ENCODE data around the gene STRBP. TPM values are rescaled to one million over a fixed set of nuclear protein-coding genes. Genes with fewer than 3 reads are reported as not detected.

STRBP gene
- total RNA-seq, 1 experiment from 2014 or later, result 40.3 TPM

DNA sequence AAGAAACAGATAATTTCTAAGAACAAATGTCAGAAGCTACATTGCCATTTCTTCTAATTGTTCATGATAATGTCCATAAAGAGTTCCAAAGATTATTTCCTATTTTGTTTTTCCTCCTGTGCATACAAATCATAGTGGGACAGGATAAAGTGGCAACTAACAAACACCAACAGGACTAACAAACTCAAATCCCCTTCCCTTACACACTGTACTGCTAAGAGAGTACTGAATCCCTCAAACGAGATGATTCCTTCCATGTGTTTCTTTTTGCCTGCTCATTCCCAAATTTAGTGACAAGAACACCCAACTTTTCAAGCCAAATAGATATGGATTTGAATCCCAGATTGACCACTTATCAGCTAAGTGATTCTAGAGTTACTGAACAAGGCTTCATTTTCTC lies 15.2 kb downstream of the STRBP start:
- H3K27ac ChIP-seq (ENCODE audit: low read length), result no peak overlapping the region
- H3K36me3 ChIP-seq (ENCODE audit: control insufficient read depth, insufficient read depth, low read length), result no peaks in the 10 kb centered on the region
- DNase-seq (ENCODE audit: low read depth, low spot score), result no peak
- no peak overlapping the region for H3K4me3 ChIP-seq (ENCODE audit: low read depth in 2 of 2, low read length in 2 of 2)
- ATAC-seq, result no peak
- BruUV-seq (replicated peaks), result no TSS peak
- no peak for TF ChIP-seq CTCF (IDR thresholded peaks at IDR 0.05)
- TF ChIP-seq POLR2AphosphoS5 (IDR thresholded peaks at IDR 0.05; ENCODE audit: low read depth, low read length), result no peak
- TF ChIP-seq, protein P1, sequence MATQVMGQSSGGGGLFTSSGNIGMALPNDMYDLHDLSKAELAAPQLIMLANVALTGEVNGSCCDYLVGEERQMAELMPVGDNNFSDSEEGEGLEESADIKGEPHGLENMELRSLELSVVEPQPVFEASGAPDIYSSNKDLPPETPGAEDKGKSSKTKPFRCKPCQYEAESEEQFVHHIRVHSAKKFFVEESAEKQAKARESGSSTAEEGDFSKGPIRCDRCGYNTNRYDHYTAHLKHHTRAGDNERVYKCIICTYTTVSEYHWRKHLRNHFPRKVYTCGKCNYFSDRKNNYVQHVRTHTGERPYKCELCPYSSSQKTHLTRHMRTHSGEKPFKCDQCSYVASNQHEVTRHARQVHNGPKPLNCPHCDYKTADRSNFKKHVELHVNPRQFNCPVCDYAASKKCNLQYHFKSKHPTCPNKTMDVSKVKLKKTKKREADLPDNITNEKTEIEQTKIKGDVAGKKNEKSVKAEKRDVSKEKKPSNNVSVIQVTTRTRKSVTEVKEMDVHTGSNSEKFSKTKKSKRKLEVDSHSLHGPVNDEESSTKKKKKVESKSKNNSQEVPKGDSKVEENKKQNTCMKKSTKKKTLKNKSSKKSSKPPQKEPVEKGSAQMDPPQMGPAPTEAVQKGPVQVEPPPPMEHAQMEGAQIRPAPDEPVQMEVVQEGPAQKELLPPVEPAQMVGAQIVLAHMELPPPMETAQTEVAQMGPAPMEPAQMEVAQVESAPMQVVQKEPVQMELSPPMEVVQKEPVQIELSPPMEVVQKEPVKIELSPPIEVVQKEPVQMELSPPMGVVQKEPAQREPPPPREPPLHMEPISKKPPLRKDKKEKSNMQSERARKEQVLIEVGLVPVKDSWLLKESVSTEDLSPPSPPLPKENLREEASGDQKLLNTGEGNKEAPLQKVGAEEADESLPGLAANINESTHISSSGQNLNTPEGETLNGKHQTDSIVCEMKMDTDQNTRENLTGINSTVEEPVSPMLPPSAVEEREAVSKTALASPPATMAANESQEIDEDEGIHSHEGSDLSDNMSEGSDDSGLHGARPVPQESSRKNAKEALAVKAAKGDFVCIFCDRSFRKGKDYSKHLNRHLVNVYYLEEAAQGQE (IDR thresholded peaks at IDR 0.05; ENCODE audit: insufficient read depth in 1 of 2, low read depth in 2 of 2, low read length in 1 of 2), result no peak
- ChIA-PET POLR2A (no interaction called here), CTCF (no interaction called here)
- in situ Hi-C loops (cut with HindIII; ENCODE audit: low pct_unique_long_range_greater_than_20kb, low sequenced_read_pairs), result no loop called here
- intact Hi-C loops (cut with micrococcal nuclease; ENCODE audit: unreplicated experiment), result no loop called here
- H3K4me1 ChIP-seq (ENCODE audit: control insufficient read depth, insufficient read depth, low read length), result no peaks in the 10 kb centered on the region
- H3K9me3 ChIP-seq (ENCODE audit: control insufficient read depth, insufficient read depth, low read depth, low read length), result no peaks in the 10 kb centered on the region
- H3K27me3 ChIP-seq (ENCODE audit: control insufficient read depth, insufficient read depth, low read length), result no peaks in the 10 kb centered on the region

GRCh38 chr9:123251741-123252140 lies 16.6 kb downstream of the STRBP start:
- Histone ChIP-seq H3K4me1 (ENCODE audit: control insufficient read depth, insufficient read depth, low read length) (no peaks in the 10 kb centered on the region; the same call in 1 of the 2 replicates), H3K27me3 (ENCODE audit: control insufficient read depth, insufficient read depth, low read length) (no peaks in the 10 kb centered on the region), H3K9me3 (ENCODE audit: control insufficient read depth, insufficient read depth, low read depth, low read length) (no peaks in the 10 kb centered on the region), H3K27ac (ENCODE audit: low read length) (no peak overlapping the region), H3K36me3 (ENCODE audit: control insufficient read depth, insufficient read depth, low read length) (no peaks in the 10 kb centered on the region), H3K4me3 (ENCODE audit: low read depth in 2 of 2, low read length in 2 of 2) (no peak overlapping the region)
- ATAC-seq (no peak), DNase-seq (ENCODE audit: low read depth, low spot score) (no peak)
- no TSS peak for BruUV-seq (replicated peaks)
- TF ChIP-seq, protein P1 (IDR thresholded peaks at IDR 0.05; ENCODE audit: insufficient read depth in 1 of 2, low read depth in 2 of 2, low read length in 1 of 2), result no peak
- no peak for TF ChIP-seq CTCF (IDR thresholded peaks at IDR 0.05)
- TF ChIP-seq TCF7L2 (IDR thresholded peaks at IDR 0.05; ENCODE audit: low read depth, low read length), result no peak
- no peak for TF ChIP-seq POLR2AphosphoS5 (IDR thresholded peaks at IDR 0.05; ENCODE audit: low read depth, low read length)
- TF ChIP-seq SIN3A (IDR thresholded peaks at IDR 0.05; ENCODE audit: borderline replicate concordance, insufficient read depth, low read depth, low read length), result no peak
- ChIA-PET POLR2A (interaction anchor here (0.6 kb wide), 1 partner anchor 13 kb away, joined by 5 read pairs; no protein-coding TSS in a partner anchor), CTCF (no interaction called here)
- intact Hi-C loops (cut with micrococcal nuclease; ENCODE audit: unreplicated experiment) (no loop called here), in situ Hi-C loops (cut with HindIII; ENCODE audit: low pct_unique_long_range_greater_than_20kb, low sequenced_read_pairs) (no loop called here)

Data from Panc1 (cell line).